Measurements from ENCODE around the gene INAFM1.

Gene INAFM1

DNA sequence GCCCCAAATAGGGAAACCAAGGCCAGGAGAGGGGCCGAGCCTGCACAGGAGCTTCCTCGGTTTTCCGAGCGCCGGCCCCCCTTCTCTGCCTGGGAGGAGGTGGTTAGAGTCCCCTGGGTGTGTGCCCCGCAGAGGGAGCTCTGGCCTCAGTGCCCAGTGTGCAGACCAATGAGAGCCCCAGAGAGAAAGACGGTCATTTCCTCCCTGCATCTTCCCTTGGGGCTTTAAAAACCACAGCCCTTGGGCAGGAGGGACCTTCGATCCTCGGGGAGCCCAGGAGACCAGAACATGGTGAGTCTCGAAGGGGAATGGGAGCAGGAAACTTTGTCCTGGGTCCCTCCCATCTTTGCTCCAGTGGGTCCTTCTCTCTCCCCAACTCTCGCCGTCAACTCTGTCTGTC lies 34.9 kb downstream of the INAFM1 start, which contains the start of gene C5AR1:
C5AR1 (plus strand) TSS at position 254 of the 400 bp plus-strand sequence; CDS start at position 289, 35 bp downstream.
- DNase-seq (ENCODE audit: low read depth in 2 of 2): no peak

GRCh38 chr19:47310323-47310722 lies 35.6 kb downstream of the INAFM1 start:
- DNase-seq (ENCODE audit: low read depth in 2 of 2): no peak

DNA sequence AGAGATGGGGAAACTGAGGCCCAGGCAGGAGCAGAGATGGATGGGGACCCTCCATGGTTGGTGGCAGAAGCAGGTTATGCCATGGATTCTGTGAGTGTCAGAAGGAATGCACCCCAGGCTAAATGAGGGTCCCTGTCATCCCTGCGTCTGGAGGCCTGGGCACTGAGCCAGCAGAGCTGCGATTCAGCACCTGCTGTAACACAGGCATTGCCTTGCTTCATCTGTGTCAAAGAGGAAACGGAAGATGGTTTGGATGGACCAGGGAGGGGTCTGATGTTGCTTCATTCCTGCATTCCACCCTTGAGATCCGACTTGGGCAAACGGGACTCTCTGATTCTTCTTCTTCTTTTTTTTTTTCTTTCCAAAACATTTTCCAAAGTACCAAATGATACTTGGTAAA lies 36.1 kb downstream of the INAFM1 start:
- no peak for DNase-seq (ENCODE audit: low read depth in 2 of 2)

- no peak for DNase-seq (ENCODE audit: low read depth in 2 of 2)
Measured at GRCh38 chr19:47312366-47313006, 37.8 kb downstream of the INAFM1 start.

DNA sequence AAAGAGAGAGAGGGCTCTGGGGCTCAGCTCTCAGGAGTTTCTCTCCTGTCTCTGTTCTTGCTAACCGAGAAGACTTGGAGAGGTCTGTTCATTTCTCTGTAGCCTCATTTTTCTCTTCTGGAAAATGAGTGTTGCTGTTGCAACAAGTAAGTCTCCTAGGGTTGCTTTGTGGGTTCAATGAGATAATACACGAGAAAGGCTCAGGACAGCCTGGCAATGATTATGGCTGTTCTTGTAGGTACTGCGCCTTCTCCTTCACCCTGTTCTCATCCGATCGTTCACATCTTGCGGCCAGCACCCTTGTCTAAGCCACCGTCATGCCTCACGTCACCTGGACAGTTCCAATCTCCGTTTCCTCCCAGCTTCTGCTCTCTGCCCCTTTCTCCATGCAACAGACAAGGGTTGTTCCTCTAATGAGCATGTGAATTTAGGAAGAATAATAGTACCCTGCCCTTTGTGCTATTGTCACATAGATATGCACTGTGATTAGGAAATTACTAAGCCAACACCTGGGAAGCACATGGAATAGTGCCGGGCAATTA lies 39.1 kb downstream of the INAFM1 start:
- no peak for DNase-seq (ENCODE audit: low read depth in 2 of 2)

GRCh38 chr19:47315125-47315821 lies 40.6 kb downstream of the INAFM1 start:
- DNase-seq (ENCODE audit: low read depth in 2 of 2): peak in 1 of 2 donors; percentile 17

DNA sequence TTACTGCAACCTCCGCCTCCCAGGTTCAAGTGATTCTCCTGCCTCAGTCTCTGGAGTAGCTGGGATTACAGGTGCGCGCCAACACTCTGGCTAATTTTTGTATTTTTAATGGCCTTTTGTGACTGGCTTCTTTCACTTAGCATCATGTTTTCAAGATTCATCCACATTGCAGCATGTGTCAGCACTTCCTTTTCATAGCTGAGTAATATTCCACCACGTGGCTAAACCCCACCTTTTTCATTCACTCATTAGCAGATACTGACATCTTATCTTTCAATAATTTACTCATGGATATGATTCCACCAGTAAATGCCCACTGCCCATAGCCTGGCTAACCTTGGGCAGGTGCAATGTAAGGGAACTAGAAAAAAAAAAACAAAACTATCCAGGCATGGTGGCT lies 41.8 kb downstream of the INAFM1 start:
- DNase-seq (ENCODE audit: low read depth in 2 of 2): no peak

DNA sequence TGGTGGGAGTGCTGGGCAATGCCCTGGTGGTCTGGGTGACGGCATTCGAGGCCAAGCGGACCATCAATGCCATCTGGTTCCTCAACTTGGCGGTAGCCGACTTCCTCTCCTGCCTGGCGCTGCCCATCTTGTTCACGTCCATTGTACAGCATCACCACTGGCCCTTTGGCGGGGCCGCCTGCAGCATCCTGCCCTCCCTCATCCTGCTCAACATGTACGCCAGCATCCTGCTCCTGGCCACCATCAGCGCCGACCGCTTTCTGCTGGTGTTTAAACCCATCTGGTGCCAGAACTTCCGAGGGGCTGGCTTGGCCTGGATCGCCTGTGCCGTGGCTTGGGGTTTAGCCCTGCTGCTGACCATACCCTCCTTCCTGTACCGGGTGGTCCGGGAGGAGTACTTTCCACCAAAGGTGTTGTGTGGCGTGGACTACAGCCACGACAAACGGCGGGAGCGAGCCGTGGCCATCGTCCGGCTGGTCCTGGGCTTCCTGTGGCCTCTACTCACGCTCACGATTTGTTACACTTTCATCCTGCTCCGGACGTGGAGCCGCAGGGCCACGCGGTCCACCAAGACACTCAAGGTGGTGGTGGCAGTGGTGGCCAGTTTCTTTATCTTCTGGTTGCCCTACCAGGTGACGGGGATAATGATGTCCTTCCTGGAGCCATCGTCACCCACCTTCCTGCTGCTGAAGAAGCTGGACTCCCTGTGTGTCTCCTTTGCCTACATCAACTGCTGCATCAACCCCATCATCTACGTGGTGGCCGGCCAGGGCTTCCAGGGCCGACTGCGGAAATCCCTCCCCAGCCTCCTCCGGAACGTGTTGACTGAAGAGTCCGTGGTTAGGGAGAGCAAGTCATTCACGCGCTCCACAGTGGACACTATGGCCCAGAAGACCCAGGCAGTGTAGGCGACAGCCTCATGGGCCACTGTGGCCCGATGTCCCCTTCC lies 45.5 kb downstream of the INAFM1 start:
- DNase-seq (ENCODE audit: low read depth in 2 of 2): no peak

- DNase-seq (ENCODE audit: low read depth in 2 of 2): no peak
Measured at GRCh38 chr19:47321630-47322029, 46.9 kb downstream of the INAFM1 start.

GRCh38 chr19:47322058-47322457 lies 47.4 kb downstream of the INAFM1 start:
- no peak for DNase-seq (ENCODE audit: low read depth in 2 of 2)

- no peak for DNase-seq (ENCODE audit: low read depth in 2 of 2)
Measured at GRCh38 chr19:47323409-47323808, 48.7 kb downstream of the INAFM1 start.

DNA sequence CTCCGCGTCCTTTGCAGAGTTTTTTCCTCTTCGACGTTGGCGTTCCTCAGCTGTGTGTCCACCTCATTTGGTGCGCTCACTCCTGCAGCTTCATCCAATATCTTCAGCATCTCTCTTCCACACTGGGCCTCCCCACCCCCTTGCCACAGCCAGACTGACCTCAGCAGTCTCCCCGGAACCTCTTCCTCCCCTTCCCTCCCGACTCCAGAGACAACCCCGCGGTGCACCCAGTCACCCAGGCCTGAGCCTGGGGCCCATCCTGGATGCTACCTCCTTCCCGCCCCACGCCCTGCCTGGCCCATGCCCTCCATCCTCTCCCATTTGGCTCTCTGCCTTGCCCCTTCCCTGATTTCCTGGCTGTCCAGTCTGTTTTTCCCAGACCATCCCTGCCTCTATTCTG lies 49.2 kb downstream of the INAFM1 start:
- no peak for DNase-seq (ENCODE audit: low read depth in 2 of 2)

DNA sequence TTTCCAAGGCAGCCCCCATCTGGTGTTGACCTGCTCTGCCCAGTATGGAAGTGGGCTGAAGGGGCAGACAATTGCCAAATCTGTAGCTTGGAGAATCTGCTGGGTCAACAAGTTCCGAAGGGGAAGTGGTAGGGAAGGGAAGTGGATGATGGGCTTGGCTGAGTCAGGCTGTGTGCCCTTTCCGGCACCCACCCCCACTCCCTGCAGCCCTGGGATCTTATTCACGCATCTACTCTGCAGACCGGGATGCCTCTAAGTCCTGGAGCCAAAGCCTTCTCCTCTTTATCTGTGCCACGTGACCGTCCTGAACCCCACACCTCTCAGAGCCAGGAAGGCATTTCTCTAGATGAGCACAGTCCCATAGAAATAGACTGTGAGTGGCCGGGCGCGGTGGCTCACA lies 49.8 kb downstream of the INAFM1 start:
- DNase-seq (ENCODE audit: low read depth in 2 of 2): no peak

All from stimulated activated CD8-positive, alpha-beta memory T cell treated with anti-CD3 and anti-CD28 coated beads, Interleukin-2, amount 100 ng/mL, for 48 hours (primary cell).